GM12874 (cell line): ENCODE measurements around the gene NXT1.

Experiments
- CTCF ChIP-seq: IDR thresholded peaks from 2 replicates; pipeline ENCODE4 v1.5.1; 2011; ENCODE audit warnings: low read depth, mild to moderate bottlenecking, control low read depth, low read length, moderate library complexity; ENCODE audit not compliant: insufficient read depth

Gene NXT1

GRCh38 chr20:23396950-23397627, 46.5 kb downstream of the NXT1 start:
- no peak for TF ChIP-seq CTCF

- TF ChIP-seq CTCF, result no peak
Measured at GRCh38 chr20:23397961-23398360, 47.4 kb downstream of the NXT1 start.

GRCh38 chr20:23399568-23400241, 49.1 kb downstream of the NXT1 start:
- TF ChIP-seq CTCF, result no peak

- TF ChIP-seq CTCF, result no peak
Measured at GRCh38 chr20:23401051-23401450, 50.5 kb downstream of the NXT1 start.

GRCh38 chr20:23403751-23404150, 53.2 kb downstream of the NXT1 start:
- no peak for TF ChIP-seq CTCF

GRCh38 chr20:23404196-23404595, 53.6 kb downstream of the NXT1 start:
- TF ChIP-seq CTCF, result no peak
